GM19372 (cell line): ENCODE results near the gene ABCF1.

ENCODE experiments used
- ATAC-seq: cut with Tn5 transposase; IDR thresholded peaks from one replicate; pipeline ENCODE4 v1.9.1; 2021; ENCODE audit warnings: mild to moderate bottlenecking, low read depth, moderate library complexity; ENCODE audit not compliant: unreplicated experiment

Gene ABCF1

GRCh38 chr6:30617565-30618269, 46.5 kb downstream of the ABCF1 start, which contains the start of gene MRPS18B:
Gene MRPS18B, plus strand, starts transcription at chr6:30617840. Its CDS starts 26 bp downstream, at chr6:30617866.
- peak; percentile 72 for ATAC-seq

GRCh38 chr6:30618270-30618797, 47.1 kb downstream of the ABCF1 start:
- no peak for ATAC-seq

GRCh38 chr6:30619561-30619960, 48.3 kb downstream of the ABCF1 start:
- no peak for ATAC-seq

GRCh38 chr6:30625511-30625910, 54.3 kb downstream of the ABCF1 start:
- ATAC-seq = no peak

- no peak for ATAC-seq
Measured at GRCh38 chr6:30626484-30627366, 55.5 kb downstream of the ABCF1 start, which contains the start of gene ATAT1. Gene ATAT1, plus strand, starts transcription at chr6:30626874.

GRCh38 chr6:30635834-30636233, 64.6 kb downstream of the ABCF1 start:
- ATAC-seq = no peak

- ATAC-seq = no peak
Measured at GRCh38 chr6:30640481-30640880, 69.2 kb downstream of the ABCF1 start.

- no peak for ATAC-seq
Measured at GRCh38 chr6:30641048-30641447, 69.8 kb downstream of the ABCF1 start.
